ENCODE results near the gene IRF1.

Gene IRF1

GRCh38 chr5:132469380-132470009 is 21.1 kb downstream of the IRF1 start:
- Mint-ChIP-seq H3K27me3 (no peaks in the 10 kb centered on the region), H3K4me3 (no peak overlapping the region), H3K9me3 (no peaks in the 10 kb centered on the region), H3K36me3 (peaks cover 0 to 3% of the 10 kb centered on the region in 2 donors), H3K27ac (no peak overlapping the region), H3K4me1 (peaks cover 54 to 78% of the 10 kb centered on the region in 2 donors)
- DNase-seq (no peak), ATAC-seq (replicated peaks) (no peak)

GRCh38 chr5:132468656-132469379 is 21.8 kb downstream of the IRF1 start:
- ATAC-seq (replicated peaks) (no peak), DNase-seq (no peak)
- H3K9me3 Mint-ChIP-seq: no peaks in the 10 kb centered on the region
- no peak overlapping the region for H3K4me3 Mint-ChIP-seq
- H3K27me3 Mint-ChIP-seq: no peaks in the 10 kb centered on the region
- peaks cover 0 to 3% of the 10 kb centered on the region in 2 donors for H3K36me3 Mint-ChIP-seq
- H3K27ac Mint-ChIP-seq: no peak overlapping the region
- peaks cover 61 to 81% of the 10 kb centered on the region in 2 donors for H3K4me1 Mint-ChIP-seq

GRCh38 chr5:132467287-132467984 is 23.1 kb downstream of the IRF1 start:
- H3K36me3 Mint-ChIP-seq: peaks cover 0 to 7% of the 10 kb centered on the region in 2 donors
- peak overlapping the region; percentile 42 for H3K27ac Mint-ChIP-seq
- no peaks in the 10 kb centered on the region for H3K9me3 Mint-ChIP-seq
- peak overlapping the region in 1 of 2 donors; percentile 6 for H3K4me3 Mint-ChIP-seq
- ATAC-seq (replicated peaks): peak in 1 of 2 donors; percentile 20
- H3K27me3 Mint-ChIP-seq: no peaks in the 10 kb centered on the region
- H3K4me1 Mint-ChIP-seq: peaks cover 68 to 86% of the 10 kb centered on the region in 2 donors
- no peak for DNase-seq

- no peaks in the 10 kb centered on the region for H3K9me3 Mint-ChIP-seq
- H3K27me3 Mint-ChIP-seq: no peaks in the 10 kb centered on the region
- DNase-seq (peak; percentile 48), ATAC-seq (replicated peaks) (peak; percentile 74 to 76)
- H3K36me3 Mint-ChIP-seq: peaks cover 2 to 7% of the 10 kb centered on the region in 2 donors
- H3K4me1 Mint-ChIP-seq: peaks cover 68 to 86% of the 10 kb centered on the region in 2 donors
- H3K4me3 Mint-ChIP-seq: peak overlapping the region; percentile 37 to 67
- peak overlapping the region; percentile 51 for H3K27ac Mint-ChIP-seq
These were observed 23.9 kb downstream of the IRF1 start for GRCh38 chr5:132466433-132467286.

GRCh38 chr5:132465059-132465707 is 25.4 kb downstream of the IRF1 start:
- DNase-seq (no peak), ATAC-seq (replicated peaks) (no peak)
- peak overlapping the region; percentile 38 for H3K27ac Mint-ChIP-seq
- H3K4me3 Mint-ChIP-seq: peak overlapping the region in 1 of 2 donors; percentile 31
- H3K4me1 Mint-ChIP-seq: peaks cover 73 to 89% of the 10 kb centered on the region in 2 donors
- H3K36me3 Mint-ChIP-seq: peaks cover 2 to 15% of the 10 kb centered on the region in 2 donors
- H3K9me3 Mint-ChIP-seq: no peaks in the 10 kb centered on the region
- H3K27me3 Mint-ChIP-seq: no peaks in the 10 kb centered on the region

- peak; percentile 21 for DNase-seq
- Mint-ChIP-seq H3K4me3 (peak overlapping the region; percentile 34 to 46), H3K27me3 (no peaks in the 10 kb centered on the region), H3K9me3 (no peaks in the 10 kb centered on the region), H3K27ac (peak overlapping the region; percentile 62), H3K4me1 (peaks cover 76 to 89% of the 10 kb centered on the region in 2 donors), H3K36me3 (peaks cover 2 to 18% of the 10 kb centered on the region in 2 donors)
- peak; percentile 51 to 65 for ATAC-seq (replicated peaks)
These were observed 26.2 kb downstream of the IRF1 start for GRCh38 chr5:132464156-132464939.

GRCh38 chr5:132463811-132464155 is 26.8 kb downstream of the IRF1 start:
- Mint-ChIP-seq H3K36me3 (peaks cover 2 to 18% of the 10 kb centered on the region in 2 donors), H3K27ac (no peak overlapping the region), H3K9me3 (no peaks in the 10 kb centered on the region), H3K27me3 (no peaks in the 10 kb centered on the region), H3K4me3 (peak overlapping the region; percentile 32 to 34), H3K4me1 (peaks cover 78 to 90% of the 10 kb centered on the region in 2 donors)
- DNase-seq (no peak), ATAC-seq (replicated peaks) (no peak)

GRCh38 chr5:132462856-132463745 is 27.5 kb downstream of the IRF1 start:
- no peak overlapping the region for H3K27ac Mint-ChIP-seq

GRCh38 chr5:132462333-132462732 is 28.2 kb downstream of the IRF1 start:
- peaks cover 84 to 91% of the 10 kb centered on the region in 2 donors for H3K4me1 Mint-ChIP-seq
- no peak for ATAC-seq (replicated peaks)
- no peak overlapping the region for H3K4me3 Mint-ChIP-seq
- H3K27ac Mint-ChIP-seq: no peak overlapping the region
- H3K36me3 Mint-ChIP-seq: peaks cover 2 to 16% of the 10 kb centered on the region in 2 donors
- no peaks in the 10 kb centered on the region for H3K27me3 Mint-ChIP-seq
- DNase-seq: no peak
- H3K9me3 Mint-ChIP-seq: no peaks in the 10 kb centered on the region

More at GRCh38 chr5:132462856-132463745, 27.5 kb downstream of the IRF1 start:
- Mint-ChIP-seq H3K9me3 (no peaks in the 10 kb centered on the region), H3K36me3 (peaks cover 2 to 18% of the 10 kb centered on the region in 2 donors), H3K4me3 (no peak overlapping the region), H3K27me3 (no peaks in the 10 kb centered on the region), H3K4me1 (peaks cover 85 to 91% of the 10 kb centered on the region in 2 donors)
- DNase-seq (no peak), ATAC-seq (replicated peaks) (no peak)

GRCh38 chr5:132461569-132462070 is 29.0 kb downstream of the IRF1 start:
- peaks cover 2 to 15% of the 10 kb centered on the region in 2 donors for H3K36me3 Mint-ChIP-seq
- H3K27ac Mint-ChIP-seq: peak overlapping the region; percentile 0
- ATAC-seq (replicated peaks) (no peak), DNase-seq (no peak)
- no peak overlapping the region for H3K4me3 Mint-ChIP-seq
- no peaks in the 10 kb centered on the region for H3K27me3 Mint-ChIP-seq
- H3K4me1 Mint-ChIP-seq: peaks cover 84 to 91% of the 10 kb centered on the region in 2 donors
- no peaks in the 10 kb centered on the region for H3K9me3 Mint-ChIP-seq

- Mint-ChIP-seq H3K36me3 (peaks cover 2 to 15% of the 10 kb centered on the region in 2 donors), H3K4me3 (no peak overlapping the region), H3K27me3 (no peaks in the 10 kb centered on the region), H3K9me3 (no peaks in the 10 kb centered on the region), H3K27ac (no peak overlapping the region), H3K4me1 (peaks cover 83 to 91% of the 10 kb centered on the region in 2 donors)
- DNase-seq (no peak), ATAC-seq (replicated peaks) (no peak)
These were observed 29.6 kb downstream of the IRF1 start for GRCh38 chr5:132460846-132461568.

Measured in stimulated activated naive B cell treated with anti-CD40 and anti-IgM and Interleukin-4, amounts not matched to agents 10 μg/mL and 1 μg/mL and 100 μg/mL, for 72 hours (primary cell).